Measurements from ENCODE around the gene TBC1D17. TPM values are rescaled to one million over a fixed set of nuclear protein-coding genes. Genes with fewer than 3 reads are reported as not detected.

TBC1D17 gene
- total RNA-seq, 1 experiment from 2014 or later: 35.1 TPM

DNA sequence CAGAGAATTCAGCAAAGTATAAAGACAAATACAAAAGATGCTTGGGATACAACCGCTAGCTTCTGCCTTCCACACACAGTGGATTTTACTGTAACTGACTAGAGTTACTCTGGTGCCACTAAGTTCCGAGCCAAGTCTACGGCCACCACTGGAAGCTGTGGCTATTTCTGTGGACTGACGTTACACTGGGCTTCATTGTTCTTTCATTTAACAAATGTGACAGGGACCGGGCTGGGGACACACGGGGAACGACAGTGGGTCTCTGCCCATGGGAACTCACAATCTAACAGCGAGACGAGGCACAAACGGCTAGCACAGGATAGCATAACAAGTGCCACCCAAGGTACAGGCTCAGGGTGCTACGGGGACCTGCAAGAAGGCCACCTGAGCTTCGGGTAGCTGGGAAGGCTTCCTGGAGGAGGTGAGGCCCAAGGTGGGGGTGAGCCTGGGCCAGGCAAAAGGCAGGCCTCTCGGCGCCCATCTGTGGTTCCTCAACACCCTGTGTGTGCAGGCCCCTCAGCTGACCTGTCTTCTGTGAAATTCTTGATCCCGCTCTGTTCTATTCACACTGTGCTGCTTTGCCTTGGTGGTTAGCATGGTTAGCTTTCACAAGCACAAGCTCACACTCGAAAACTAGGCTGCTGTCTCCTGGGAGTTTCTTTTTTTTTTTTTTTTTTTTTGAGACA is 29.5 kb downstream of the TBC1D17 start:
- no peak for DNase-seq (ENCODE audit: low spot score)
- TSS peak; percentile 57 for BruUV-seq (replicated peaks)
- Histone ChIP-seq H3K36me3 (ENCODE audit: insufficient read depth, low read length, poor library complexity, severe bottlenecking) (peaks cover 48% of the 10 kb centered on the region), H3K4me3 (ENCODE audit: low read depth, low read length, poor library complexity, severe bottlenecking) (no peak overlapping the region), H3K27me3 (replicated peaks; ENCODE audit: insufficient read depth, low read depth, low read length, poor library complexity) (no peaks in the 10 kb centered on the region), H3K4me1 (ENCODE audit: insufficient read depth, low read length, poor library complexity, severe bottlenecking) (no peaks in the 10 kb centered on the region), H3K9me3 (ENCODE audit: low read depth, low read length, poor library complexity, severe bottlenecking) (no peaks in the 10 kb centered on the region), H3K27ac (ENCODE audit: low read depth, low read length, poor library complexity, severe bottlenecking) (no peak overlapping the region)
- intact Hi-C loops (cut with micrococcal nuclease; ENCODE audit: unreplicated experiment): no loop called here
- ChIA-PET CTCF (no interaction called here), POLR2A (ENCODE audit: low non-redundant PET) (interaction anchor here (0.7 kb wide), 1 partner anchor 10 kb away, joined by 15 read pairs; the partner anchor contains the start of gene IL4I1)
- TF ChIP-seq EZH2 (IDR thresholded peaks at IDR 0.05; ENCODE audit: borderline replicate concordance, low read depth, low read length, poor library complexity, severe bottlenecking): no peak
- TF ChIP-seq, protein P1, sequence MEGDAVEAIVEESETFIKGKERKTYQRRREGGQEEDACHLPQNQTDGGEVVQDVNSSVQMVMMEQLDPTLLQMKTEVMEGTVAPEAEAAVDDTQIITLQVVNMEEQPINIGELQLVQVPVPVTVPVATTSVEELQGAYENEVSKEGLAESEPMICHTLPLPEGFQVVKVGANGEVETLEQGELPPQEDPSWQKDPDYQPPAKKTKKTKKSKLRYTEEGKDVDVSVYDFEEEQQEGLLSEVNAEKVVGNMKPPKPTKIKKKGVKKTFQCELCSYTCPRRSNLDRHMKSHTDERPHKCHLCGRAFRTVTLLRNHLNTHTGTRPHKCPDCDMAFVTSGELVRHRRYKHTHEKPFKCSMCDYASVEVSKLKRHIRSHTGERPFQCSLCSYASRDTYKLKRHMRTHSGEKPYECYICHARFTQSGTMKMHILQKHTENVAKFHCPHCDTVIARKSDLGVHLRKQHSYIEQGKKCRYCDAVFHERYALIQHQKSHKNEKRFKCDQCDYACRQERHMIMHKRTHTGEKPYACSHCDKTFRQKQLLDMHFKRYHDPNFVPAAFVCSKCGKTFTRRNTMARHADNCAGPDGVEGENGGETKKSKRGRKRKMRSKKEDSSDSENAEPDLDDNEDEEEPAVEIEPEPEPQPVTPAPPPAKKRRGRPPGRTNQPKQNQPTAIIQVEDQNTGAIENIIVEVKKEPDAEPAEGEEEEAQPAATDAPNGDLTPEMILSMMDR (conservative IDR thresholded peaks at IDR 0.05; ENCODE audit: low read depth, low read length): no peak

DNA sequence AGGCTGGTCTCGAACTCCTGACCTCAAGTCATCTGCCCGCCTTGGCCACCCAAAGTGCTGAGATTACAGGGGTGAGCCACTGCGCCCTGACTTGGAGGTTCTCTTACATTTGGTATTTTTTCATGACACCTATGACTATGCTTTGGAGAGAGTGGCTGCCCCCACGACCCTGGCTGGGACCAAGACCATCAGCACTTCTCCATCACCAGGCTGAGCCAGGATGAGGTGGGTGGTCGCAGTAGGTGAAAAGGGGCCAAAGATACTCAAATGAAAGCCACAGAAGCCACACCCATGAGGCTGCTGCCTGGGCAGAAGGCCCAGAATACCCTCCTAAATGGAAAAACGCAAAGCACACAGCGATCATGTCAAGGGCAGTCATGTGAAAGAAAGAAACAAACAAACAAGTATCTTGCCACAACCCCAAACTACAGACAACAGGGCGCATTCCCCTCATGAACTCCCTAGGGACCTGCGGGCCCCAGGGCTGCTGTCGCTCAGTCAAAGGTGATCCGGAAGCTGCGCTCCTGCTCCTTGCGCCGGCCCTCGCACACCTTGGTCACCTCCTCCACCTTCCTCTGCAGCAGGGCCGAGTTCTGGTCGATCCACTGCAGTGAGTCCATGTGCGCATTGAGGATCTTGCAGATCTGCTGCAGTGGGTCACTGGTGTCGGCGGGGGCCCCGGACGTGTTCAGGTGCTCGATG is 30.4 kb downstream of the TBC1D17 start:
- Histone ChIP-seq H3K9me3 (ENCODE audit: low read depth, low read length, poor library complexity, severe bottlenecking) (no peaks in the 10 kb centered on the region), H3K27me3 (replicated peaks; ENCODE audit: insufficient read depth, low read depth, low read length, poor library complexity) (no peaks in the 10 kb centered on the region), H3K27ac (ENCODE audit: low read depth, low read length, poor library complexity, severe bottlenecking) (no peak overlapping the region), H3K36me3 (ENCODE audit: insufficient read depth, low read length, poor library complexity, severe bottlenecking) (peaks cover 48% of the 10 kb centered on the region), H3K4me1 (ENCODE audit: insufficient read depth, low read length, poor library complexity, severe bottlenecking) (no peaks in the 10 kb centered on the region), H3K4me3 (ENCODE audit: low read depth, low read length, poor library complexity, severe bottlenecking) (no peak overlapping the region)
- TF ChIP-seq, protein P1 (conservative IDR thresholded peaks at IDR 0.05; ENCODE audit: low read depth, low read length): no peak
- POLR2A ChIA-PET (ENCODE audit: low non-redundant PET): no interaction called here
- no peak for DNase-seq (ENCODE audit: low spot score)
- BruUV-seq (replicated peaks): no TSS peak
- intact Hi-C loops (cut with micrococcal nuclease; ENCODE audit: unreplicated experiment): no loop called here
- CTCF ChIA-PET: interaction anchor here (0.7 kb wide), 1 partner anchor 17 kb away, joined by 3 read pairs; no protein-coding TSS in a partner anchor

DNA sequence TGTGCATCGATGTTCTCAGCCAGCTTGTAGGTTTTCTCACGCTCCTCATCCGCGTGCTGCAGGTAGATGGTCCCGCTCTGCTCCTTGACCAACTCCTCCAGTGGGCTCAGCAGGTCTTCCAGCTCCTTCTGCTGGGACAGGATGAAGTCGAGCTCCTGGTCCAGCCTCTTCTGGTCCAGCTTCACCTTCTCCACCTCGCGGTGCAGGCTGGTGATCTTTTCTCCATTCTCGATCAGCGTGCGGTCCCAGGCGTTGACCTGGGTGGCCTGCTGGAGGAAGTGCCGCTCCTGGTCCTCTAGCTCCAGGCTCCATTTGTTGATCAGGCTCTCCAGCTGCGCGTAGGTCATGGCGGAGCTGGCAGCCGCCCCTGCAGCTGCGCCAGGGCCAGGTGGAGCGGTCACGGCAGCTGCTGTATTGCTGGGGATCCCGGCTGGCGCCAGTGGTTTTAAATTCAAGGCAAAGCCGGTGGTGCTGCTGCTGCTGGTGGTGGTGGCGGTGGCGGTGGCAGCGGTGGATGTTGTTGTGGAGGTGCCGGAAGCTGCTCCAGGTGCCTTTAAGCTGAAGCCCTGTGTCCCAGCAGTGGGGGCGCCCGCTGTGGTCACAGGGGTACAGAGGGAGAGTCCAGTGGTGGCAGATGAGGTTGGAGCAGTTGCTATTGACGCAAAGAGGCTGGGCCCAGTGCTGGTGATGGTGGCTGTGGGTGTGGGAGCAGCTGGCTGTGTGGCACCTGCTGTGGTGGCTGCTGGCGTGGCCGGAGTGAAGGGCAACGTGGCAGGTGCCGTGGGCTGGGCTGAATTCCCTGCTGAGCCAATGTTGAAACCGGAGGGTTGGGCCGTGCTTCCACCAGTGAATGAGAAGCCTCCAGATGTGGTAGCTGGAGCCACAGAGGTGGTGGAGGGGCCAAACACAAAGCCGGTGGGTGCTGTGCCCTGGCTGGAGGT is 31.2 kb downstream of the TBC1D17 start:
- CTCF ChIA-PET: interaction anchor here (0.7 kb wide), 1 partner anchor 18 kb away, joined by 3 read pairs; no protein-coding TSS in a partner anchor
- Histone ChIP-seq H3K4me3 (ENCODE audit: low read depth, low read length, poor library complexity, severe bottlenecking) (no peak overlapping the region), H3K27me3 (replicated peaks; ENCODE audit: insufficient read depth, low read depth, low read length, poor library complexity) (no peaks in the 10 kb centered on the region), H3K36me3 (ENCODE audit: insufficient read depth, low read length, poor library complexity, severe bottlenecking) (peaks cover 48% of the 10 kb centered on the region), H3K4me1 (ENCODE audit: insufficient read depth, low read length, poor library complexity, severe bottlenecking) (no peaks in the 10 kb centered on the region), H3K9me3 (ENCODE audit: low read depth, low read length, poor library complexity, severe bottlenecking) (no peaks in the 10 kb centered on the region), H3K27ac (ENCODE audit: low read depth, low read length, poor library complexity, severe bottlenecking) (no peak overlapping the region)
- BruUV-seq (replicated peaks): no TSS peak
- no peak for DNase-seq (ENCODE audit: low spot score)
- intact Hi-C loops (cut with micrococcal nuclease; ENCODE audit: unreplicated experiment): no loop called here
- POLR2A ChIA-PET (ENCODE audit: low non-redundant PET): no interaction called here
- no peak for TF ChIP-seq EZH2 (IDR thresholded peaks at IDR 0.05; ENCODE audit: borderline replicate concordance, low read depth, low read length, poor library complexity, severe bottlenecking)
- TF ChIP-seq, protein P1 (conservative IDR thresholded peaks at IDR 0.05; ENCODE audit: low read depth, low read length): no peak
